ENCODE data around the gene OR8K1. TPM values are rescaled to one million over a fixed set of nuclear protein-coding genes. Genes with fewer than 3 reads are reported as not detected.

Gene OR8K1
- total RNA-seq, 1 donor from 2014 or later: not detected

DNA sequence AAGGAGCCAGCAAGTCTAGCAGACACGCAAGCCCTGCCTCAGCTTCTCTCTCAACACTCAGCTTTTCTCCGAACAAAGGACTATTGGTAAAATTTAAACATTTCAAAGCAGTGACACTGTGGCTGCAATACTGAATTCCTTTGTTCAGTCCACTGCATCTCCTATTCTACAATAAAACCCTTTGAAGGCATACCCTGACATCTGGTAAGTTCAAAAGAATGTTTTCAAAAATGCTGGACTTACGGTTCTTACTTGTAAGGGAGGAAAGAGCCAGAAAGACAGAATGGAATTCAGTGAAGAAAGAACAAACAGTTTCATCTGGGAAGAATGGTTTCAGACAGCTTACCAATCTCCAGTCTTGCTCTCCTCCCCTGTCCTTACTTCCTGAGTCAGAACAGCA, 12.7 kb upstream of the OR8K1 start:
- intact Hi-C loops (cut with DNase I): no loop called here
- Histone ChIP-seq H3K9me3 (no peaks in the 10 kb centered on the region), H3K27me3 (no peaks in the 10 kb centered on the region), H3K36me3 (no peaks in the 10 kb centered on the region), H3K27ac (no peak overlapping the region), H3K4me3 (no peak overlapping the region), H3K4me1 (no peaks in the 10 kb centered on the region)
- TF ChIP-seq, protein P1, sequence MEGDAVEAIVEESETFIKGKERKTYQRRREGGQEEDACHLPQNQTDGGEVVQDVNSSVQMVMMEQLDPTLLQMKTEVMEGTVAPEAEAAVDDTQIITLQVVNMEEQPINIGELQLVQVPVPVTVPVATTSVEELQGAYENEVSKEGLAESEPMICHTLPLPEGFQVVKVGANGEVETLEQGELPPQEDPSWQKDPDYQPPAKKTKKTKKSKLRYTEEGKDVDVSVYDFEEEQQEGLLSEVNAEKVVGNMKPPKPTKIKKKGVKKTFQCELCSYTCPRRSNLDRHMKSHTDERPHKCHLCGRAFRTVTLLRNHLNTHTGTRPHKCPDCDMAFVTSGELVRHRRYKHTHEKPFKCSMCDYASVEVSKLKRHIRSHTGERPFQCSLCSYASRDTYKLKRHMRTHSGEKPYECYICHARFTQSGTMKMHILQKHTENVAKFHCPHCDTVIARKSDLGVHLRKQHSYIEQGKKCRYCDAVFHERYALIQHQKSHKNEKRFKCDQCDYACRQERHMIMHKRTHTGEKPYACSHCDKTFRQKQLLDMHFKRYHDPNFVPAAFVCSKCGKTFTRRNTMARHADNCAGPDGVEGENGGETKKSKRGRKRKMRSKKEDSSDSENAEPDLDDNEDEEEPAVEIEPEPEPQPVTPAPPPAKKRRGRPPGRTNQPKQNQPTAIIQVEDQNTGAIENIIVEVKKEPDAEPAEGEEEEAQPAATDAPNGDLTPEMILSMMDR (IDR thresholded peaks at IDR 0.05): no peak
- no peak for DNase-seq (ENCODE audit: low spot score in 2 of 2)

DNA sequence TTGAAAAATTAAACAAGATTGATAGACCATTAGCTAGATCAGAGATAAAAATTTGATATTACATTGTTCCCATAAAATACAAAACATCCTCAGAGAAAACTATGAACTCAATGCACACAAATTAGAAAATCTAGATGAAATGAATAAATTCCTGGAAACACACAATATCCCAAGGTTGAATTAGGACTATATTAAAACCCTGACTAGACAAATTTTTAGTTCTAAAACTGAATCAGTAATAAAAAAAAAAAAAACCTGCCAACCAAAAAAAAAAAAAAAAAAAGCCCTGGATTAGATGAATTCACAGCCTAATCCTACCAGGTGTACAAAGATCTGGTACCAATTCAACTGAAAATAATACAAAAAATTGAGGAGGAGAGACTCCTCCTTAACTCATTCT, 5.5 kb upstream of the OR8K1 start:
- Histone ChIP-seq H3K9me3 (no peaks in the 10 kb centered on the region), H3K27ac (no peak overlapping the region), H3K36me3 (no peaks in the 10 kb centered on the region), H3K4me3 (no peak overlapping the region), H3K27me3 (no peaks in the 10 kb centered on the region), H3K4me1 (no peaks in the 10 kb centered on the region)
- TF ChIP-seq, protein P1 (IDR thresholded peaks at IDR 0.05): no peak
- intact Hi-C loops (cut with DNase I): no loop called here
- no peak for DNase-seq (ENCODE audit: low spot score in 2 of 2)

DNA sequence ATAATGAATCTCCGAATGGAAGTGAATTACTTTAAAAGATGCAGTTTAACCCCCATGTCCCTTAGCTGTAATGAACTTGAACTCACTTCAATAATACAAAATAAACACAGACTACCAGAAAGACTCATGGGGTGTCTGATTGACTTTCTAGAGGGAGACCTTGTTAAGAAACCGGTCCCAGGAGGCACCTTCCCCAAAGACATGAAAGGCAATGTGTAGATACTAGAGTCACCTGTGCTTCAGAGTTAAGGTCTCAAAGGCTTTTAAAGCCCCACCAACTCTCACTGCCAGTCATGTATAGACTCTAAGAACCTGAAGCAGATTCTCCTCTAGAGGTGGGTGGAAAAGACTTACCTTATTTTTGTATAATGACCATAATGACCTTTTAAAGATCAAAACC, 8.2 kb downstream of the OR8K1 start, which contains the start of gene OR8J1:
Gene OR8J1 (plus strand): TSS at position 301 of the 400 bp plus-strand sequence. CDS start 5,956 bp downstream, outside the sequence.
- Histone ChIP-seq H3K27ac (no peak within 1 kb of the TSS), H3K36me3 (no peaks in the 10 kb centered on the region), H3K9me3 (no peaks in the 10 kb centered on the region), H3K4me1 (no peaks in the 10 kb centered on the region), H3K27me3 (no peaks in the 10 kb centered on the region), H3K4me3 (no peak within 1 kb of the TSS)
- no peak for DNase-seq (ENCODE audit: low spot score in 2 of 2)
- TF ChIP-seq, protein P1 (IDR thresholded peaks at IDR 0.05): no peak
- intact Hi-C loops (cut with DNase I): no loop called here

DNA sequence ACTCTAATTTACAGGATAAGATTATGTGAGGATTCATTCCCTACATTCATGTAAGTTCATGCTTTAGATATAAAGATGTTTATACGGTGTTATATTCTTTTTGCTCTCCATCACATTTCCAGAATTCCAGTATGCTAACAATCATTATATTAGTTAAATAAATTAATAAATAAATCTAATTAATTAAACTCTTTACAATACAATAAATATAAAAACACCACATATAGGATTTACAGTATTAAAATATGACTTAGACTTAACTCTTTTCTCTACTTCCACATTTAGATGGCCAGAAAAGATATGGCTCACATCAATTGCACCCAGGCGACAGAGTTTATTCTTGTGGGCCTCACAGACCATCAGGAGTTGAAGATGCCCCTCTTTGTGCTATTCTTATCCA, 29.5 kb downstream of the OR8K1 start, which contains the start of gene OR8U1:
Gene OR8U1 (plus strand): TSS at position 301 of the 400 bp plus-strand sequence. CDS start 0 bp downstream, at position 301.
- TF ChIP-seq, protein P1 (IDR thresholded peaks at IDR 0.05): no peak
- intact Hi-C loops (cut with DNase I): no loop called here
- no peaks in the 10 kb centered on the region for H3K9me3 ChIP-seq

DNA sequence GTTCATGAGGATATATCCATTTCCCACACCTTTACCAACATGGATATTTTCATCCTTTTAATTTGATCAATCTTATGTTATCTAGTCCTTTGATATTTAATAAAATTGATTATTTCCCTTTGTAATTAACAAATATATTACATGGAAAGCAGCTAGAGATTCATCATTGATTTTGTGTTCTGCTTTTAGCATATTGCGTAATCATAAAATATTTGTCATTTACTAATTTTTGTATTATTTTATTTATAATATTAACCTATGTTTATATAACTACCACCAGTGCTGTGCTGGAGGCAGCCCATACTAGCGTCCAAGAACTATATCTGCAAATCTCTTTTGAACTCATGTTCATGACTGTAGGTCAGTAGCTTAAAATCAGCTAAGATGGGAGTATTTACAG, 34.3 kb downstream of the OR8K1 start:
- Histone ChIP-seq H3K4me1 (no peaks in the 10 kb centered on the region), H3K27ac (no peak overlapping the region), H3K27me3 (no peaks in the 10 kb centered on the region), H3K9me3 (no peaks in the 10 kb centered on the region), H3K4me3 (no peak overlapping the region), H3K36me3 (no peaks in the 10 kb centered on the region)
- TF ChIP-seq, protein P1 (IDR thresholded peaks at IDR 0.05): no peak
- no peak for DNase-seq (ENCODE audit: low spot score in 2 of 2)
- intact Hi-C loops (cut with DNase I): no loop called here

More for the DNA sequence above, 29.5 kb downstream of the OR8K1 start, which contains the start of gene OR8U1:
- Histone ChIP-seq H3K27ac (no peak within 1 kb of the TSS), H3K4me3 (no peak within 1 kb of the TSS), H3K36me3 (no peaks in the 10 kb centered on the region), H3K27me3 (no peaks in the 10 kb centered on the region), H3K4me1 (no peaks in the 10 kb centered on the region)
- DNase-seq (ENCODE audit: low spot score in 2 of 2): no peak

DNA sequence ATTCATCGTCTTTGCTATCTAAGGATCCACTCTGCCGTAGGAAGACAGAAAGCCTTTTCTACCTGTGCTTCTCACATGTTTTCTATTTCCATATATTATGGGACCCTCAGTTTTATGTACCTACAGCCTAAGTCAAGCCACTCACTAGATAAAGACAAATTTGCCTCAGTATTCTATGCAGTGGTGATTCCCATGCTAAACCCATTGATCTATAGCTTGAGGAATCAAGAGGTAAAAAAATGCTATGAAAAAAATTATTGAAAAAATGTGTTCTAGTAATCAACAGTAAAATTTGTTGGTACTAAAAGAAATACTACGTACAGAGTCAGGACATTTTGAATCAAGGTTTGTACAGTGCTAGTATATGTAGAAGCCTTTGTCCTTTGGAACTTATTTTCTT, 48.5 kb downstream of the OR8K1 start:
- no peak for DNase-seq (ENCODE audit: low spot score in 2 of 2)
- H3K4me3 ChIP-seq: no peak overlapping the region
- no peak overlapping the region for H3K27ac ChIP-seq
- H3K27me3 ChIP-seq: no peaks in the 10 kb centered on the region
- H3K36me3 ChIP-seq: no peaks in the 10 kb centered on the region
- intact Hi-C loops (cut with DNase I): no loop called here
- no peaks in the 10 kb centered on the region for H3K4me1 ChIP-seq
- TF ChIP-seq, protein P1 (IDR thresholded peaks at IDR 0.05): no peak
- no peaks in the 10 kb centered on the region for H3K9me3 ChIP-seq

Data from ascending aorta (tissue), 2 donors.